ENCODE data around the gene FAM83F.
"Not testable (repeated sequence)": the region's sequence is repeated elsewhere in the genome, so short reads cannot be mapped to it uniquely, and the experiment has no call there.

The FAM83F gene

GRCh38 chr22:39994566-39995392, at the start of gene FAM83F:
Gene FAM83F, plus strand, starts transcription at chr22:39994954. Its CDS starts 89 bp downstream, at chr22:39995043.
- no peak for DNase-seq

- DNase-seq, result no peak
Observed at GRCh38 chr22:39946126-39946502, 48.6 kb upstream of the FAM83F start.

GRCh38 chr22:39946503-39947219, 48.1 kb upstream of the FAM83F start:
- no peak for DNase-seq

- no peak for DNase-seq
Observed at GRCh38 chr22:39947220-39948216, 47.2 kb upstream of the FAM83F start.

- DNase-seq, result no peak
Observed at GRCh38 chr22:39949964-39950737, 44.6 kb upstream of the FAM83F start.

GRCh38 chr22:39951603-39952293, 43.0 kb upstream of the FAM83F start:
- not testable (repeated sequence) for DNase-seq

- DNase-seq, result no peak
Observed at GRCh38 chr22:39952347-39952746, 42.4 kb upstream of the FAM83F start.

GRCh38 chr22:39953101-39953500, 41.7 kb upstream of the FAM83F start:
- DNase-seq, result no peak

GRCh38 chr22:39954584-39955055, 40.1 kb upstream of the FAM83F start:
- no peak for DNase-seq

GRCh38 chr22:39955675-39956074, 39.1 kb upstream of the FAM83F start:
- no peak for DNase-seq

- no peak for DNase-seq
Observed at GRCh38 chr22:39956932-39957664, 37.7 kb upstream of the FAM83F start.

- DNase-seq, result no peak
Observed at GRCh38 chr22:39958009-39958711, 36.6 kb upstream of the FAM83F start.

GRCh38 chr22:39958949-39959639, 35.7 kb upstream of the FAM83F start:
- DNase-seq, result no peak

- no peak for DNase-seq
Observed at GRCh38 chr22:39959640-39960447, 34.9 kb upstream of the FAM83F start, which contains the start of gene TMA7B. Gene TMA7B, plus strand, starts transcription at chr22:39960397. Its CDS starts 3,978 bp downstream, at chr22:39964375.

- no peak for DNase-seq
Observed at GRCh38 chr22:39960791-39961746, 33.7 kb upstream of the FAM83F start.

GRCh38 chr22:39962071-39962470, 32.7 kb upstream of the FAM83F start:
- DNase-seq, result no peak

- no peak for DNase-seq
Observed at GRCh38 chr22:39965748-39966147, 29.0 kb upstream of the FAM83F start.
